ENCODE measurements around the gene GPR137. TPM values are rescaled to one million over a fixed set of nuclear protein-coding genes. Genes with fewer than 3 reads are reported as not detected.

GPR137 gene
- total and polyA plus RNA-seq, 9 of the 15 experiments (the other 6 are each of a cell fraction or from before 2014, with no cell fraction given) = 0.32 to 26.7 (median 10.7) TPM

- no peak for TF ChIP-seq RAD51 (IDR thresholded peaks at IDR 0.05; ENCODE audit: borderline replicate concordance, low read depth)
- TF ChIP-seq ZSCAN29 (IDR thresholded peaks at IDR 0.05) = no peak
- TF ChIP-seq KLF10 (CRISPR knock-in tag; IDR thresholded peaks at IDR 0.05) = no peak
- TF ChIP-seq CTBP1 (IDR thresholded peaks at IDR 0.05; ENCODE audit: borderline replicate concordance) = no peak
- no peak for TF ChIP-seq HDAC6 (IDR thresholded peaks at IDR 0.05; ENCODE audit: low read depth, low read length)
- TF ChIP-seq TAF9B (IDR thresholded peaks at IDR 0.05; ENCODE audit: partially characterized antibody) = no peak
- no peak for TF ChIP-seq U2AF1 (optimal IDR thresholded peaks at IDR 0.05; ENCODE audit: low read depth, low read length)
- TF ChIP-seq ZNF133 (CRISPR knock-in tag; IDR thresholded peaks at IDR 0.05) = no peak
- TF ChIP-seq TRIM28 (IDR thresholded peaks at IDR 0.05) = no peak
- no peak for TF ChIP-seq SRSF3 (IDR thresholded peaks at IDR 0.05; ENCODE audit: insufficient read depth, low read length)
- no peak for TF ChIP-seq SMARCB1 (IDR thresholded peaks at IDR 0.05; ENCODE audit: insufficient read length, low read depth)
- TF ChIP-seq CAMTA2 (CRISPR knock-in tag; conservative IDR thresholded peaks at IDR 0.05) = no peak
- TF ChIP-seq, protein P1, sequence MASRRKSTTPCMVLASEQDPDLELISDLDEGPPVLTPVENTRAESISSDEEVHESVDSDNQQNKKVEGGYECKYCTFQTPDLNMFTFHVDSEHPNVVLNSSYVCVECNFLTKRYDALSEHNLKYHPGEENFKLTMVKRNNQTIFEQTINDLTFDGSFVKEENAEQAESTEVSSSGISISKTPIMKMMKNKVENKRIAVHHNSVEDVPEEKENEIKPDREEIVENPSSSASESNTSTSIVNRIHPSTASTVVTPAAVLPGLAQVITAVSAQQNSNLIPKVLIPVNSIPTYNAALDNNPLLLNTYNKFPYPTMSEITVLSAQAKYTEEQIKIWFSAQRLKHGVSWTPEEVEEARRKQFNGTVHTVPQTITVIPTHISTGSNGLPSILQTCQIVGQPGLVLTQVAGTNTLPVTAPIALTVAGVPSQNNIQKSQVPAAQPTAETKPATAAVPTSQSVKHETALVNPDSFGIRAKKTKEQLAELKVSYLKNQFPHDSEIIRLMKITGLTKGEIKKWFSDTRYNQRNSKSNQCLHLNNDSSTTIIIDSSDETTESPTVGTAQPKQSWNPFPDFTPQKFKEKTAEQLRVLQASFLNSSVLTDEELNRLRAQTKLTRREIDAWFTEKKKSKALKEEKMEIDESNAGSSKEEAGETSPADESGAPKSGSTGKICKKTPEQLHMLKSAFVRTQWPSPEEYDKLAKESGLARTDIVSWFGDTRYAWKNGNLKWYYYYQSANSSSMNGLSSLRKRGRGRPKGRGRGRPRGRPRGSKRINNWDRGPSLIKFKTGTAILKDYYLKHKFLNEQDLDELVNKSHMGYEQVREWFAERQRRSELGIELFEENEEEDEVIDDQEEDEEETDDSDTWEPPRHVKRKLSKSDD (conservative IDR thresholded peaks at IDR 0.05; ENCODE audit: low read length) = no peak
- no peak for TF ChIP-seq NR1H2 (CRISPR knock-in tag; IDR thresholded peaks at IDR 0.05)
- TF ChIP-seq, protein P2, sequence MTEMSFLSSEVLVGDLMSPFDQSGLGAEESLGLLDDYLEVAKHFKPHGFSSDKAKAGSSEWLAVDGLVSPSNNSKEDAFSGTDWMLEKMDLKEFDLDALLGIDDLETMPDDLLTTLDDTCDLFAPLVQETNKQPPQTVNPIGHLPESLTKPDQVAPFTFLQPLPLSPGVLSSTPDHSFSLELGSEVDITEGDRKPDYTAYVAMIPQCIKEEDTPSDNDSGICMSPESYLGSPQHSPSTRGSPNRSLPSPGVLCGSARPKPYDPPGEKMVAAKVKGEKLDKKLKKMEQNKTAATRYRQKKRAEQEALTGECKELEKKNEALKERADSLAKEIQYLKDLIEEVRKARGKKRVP (CRISPR knock-in tag; IDR thresholded peaks at IDR 0.05) = no peak
- TF ChIP-seq RERE (CRISPR knock-in tag; IDR thresholded peaks at IDR 0.05; ENCODE audit: borderline replicate concordance) = no peak
- TF ChIP-seq ZNF134 (CRISPR knock-in tag; conservative IDR thresholded peaks at IDR 0.05) = no peak
- TF ChIP-seq PTBP1 (IDR thresholded peaks at IDR 0.05; ENCODE audit: low read depth, low read length) = no peak
- TF ChIP-seq, protein P3, sequence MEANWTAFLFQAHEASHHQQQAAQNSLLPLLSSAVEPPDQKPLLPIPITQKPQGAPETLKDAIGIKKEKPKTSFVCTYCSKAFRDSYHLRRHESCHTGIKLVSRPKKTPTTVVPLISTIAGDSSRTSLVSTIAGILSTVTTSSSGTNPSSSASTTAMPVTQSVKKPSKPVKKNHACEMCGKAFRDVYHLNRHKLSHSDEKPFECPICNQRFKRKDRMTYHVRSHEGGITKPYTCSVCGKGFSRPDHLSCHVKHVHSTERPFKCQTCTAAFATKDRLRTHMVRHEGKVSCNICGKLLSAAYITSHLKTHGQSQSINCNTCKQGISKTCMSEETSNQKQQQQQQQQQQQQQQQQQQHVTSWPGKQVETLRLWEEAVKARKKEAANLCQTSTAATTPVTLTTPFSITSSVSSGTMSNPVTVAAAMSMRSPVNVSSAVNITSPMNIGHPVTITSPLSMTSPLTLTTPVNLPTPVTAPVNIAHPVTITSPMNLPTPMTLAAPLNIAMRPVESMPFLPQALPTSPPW (CRISPR knock-in tag; IDR thresholded peaks at IDR 0.05) = peak; percentile 77
Observed at GRCh38 chr11:64251016-64251752, 34.5 kb upstream of the GPR137 start, which contains the start of gene PLCB3 (continued).
